ENCODE data around the gene ASPA.
"Not testable (repeated sequence)": the region's sequence is repeated elsewhere in the genome, so short reads cannot be mapped to it uniquely, and the experiment has no call there.

Gene ASPA

GRCh38 chr17:3507071-3507470, 31.3 kb downstream of the ASPA start:
- no peak for DNase-seq

- no peak for DNase-seq
Measured at GRCh38 chr17:3507869-3508268, 32.1 kb downstream of the ASPA start.

GRCh38 chr17:3510090-3510489, 34.3 kb downstream of the ASPA start:
- DNase-seq, result no peak

GRCh38 chr17:3511852-3512504, 36.2 kb downstream of the ASPA start:
- DNase-seq, result peak in 1 of 51 donors; percentile 38

- peak in 46 of 51 donors; percentile 20 to 92 (median 78) for DNase-seq
Measured at GRCh38 chr17:3512505-3513171, 36.8 kb downstream of the ASPA start.

GRCh38 chr17:3513305-3514035, 37.7 kb downstream of the ASPA start:
- peak in 7 of 51 donors; percentile 21 to 53 (median 28) for DNase-seq

GRCh38 chr17:3514167-3514566, 38.4 kb downstream of the ASPA start:
- DNase-seq, result not testable (repeated sequence)

- DNase-seq, result no peak
Measured at GRCh38 chr17:3514873-3515272, 39.1 kb downstream of the ASPA start.

GRCh38 chr17:3519472-3519871, 43.7 kb downstream of the ASPA start:
- not testable (repeated sequence) for DNase-seq

- DNase-seq, result no peak
Measured at GRCh38 chr17:3524024-3524423, 48.2 kb downstream of the ASPA start.

GRCh38 chr17:3526491-3526890, 50.7 kb downstream of the ASPA start:
- DNase-seq, result no peak

- DNase-seq, result no peak
Measured at GRCh38 chr17:3526971-3527370, 51.2 kb downstream of the ASPA start.

GRCh38 chr17:3527468-3527867, 51.7 kb downstream of the ASPA start:
- no peak for DNase-seq

GRCh38 chr17:3527896-3528295, 52.1 kb downstream of the ASPA start:
- DNase-seq, result no peak

- no peak for DNase-seq
Measured at GRCh38 chr17:3528403-3528851, 52.6 kb downstream of the ASPA start.

- DNase-seq, result peak in 16 of 51 donors; percentile 12 to 48 (median 26)
Measured at GRCh38 chr17:3528880-3529511, 53.2 kb downstream of the ASPA start.

- peak in 32 of 51 donors; percentile 20 to 77 (median 40) for DNase-seq
Measured at GRCh38 chr17:3529817-3530741, 54.3 kb downstream of the ASPA start.

- DNase-seq, result peak; percentile 44 to 98 (median 89)
Measured at GRCh38 chr17:3531266-3532101, 55.7 kb downstream of the ASPA start.

- DNase-seq, result peak in 6 of 51 donors; percentile 2 to 71 (median 50)
Measured at GRCh38 chr17:3532106-3532858, 56.5 kb downstream of the ASPA start.
